Smooth muscle cell of the pulmonary artery (primary cell): ENCODE measurements around the gene NMUR2. TPM values are rescaled to one million over a fixed set of nuclear protein-coding genes. Genes with fewer than 3 reads are reported as not detected.

Experiments used
- total RNA-seq: library from RNA; depleted of rRNA; stranded (reverse); fragments of >200 nt; gene quantifications from 2 replicates; pipeline ENCODE4 v1.2.3, GENCODE V29; 2014

Gene NMUR2, protein sequence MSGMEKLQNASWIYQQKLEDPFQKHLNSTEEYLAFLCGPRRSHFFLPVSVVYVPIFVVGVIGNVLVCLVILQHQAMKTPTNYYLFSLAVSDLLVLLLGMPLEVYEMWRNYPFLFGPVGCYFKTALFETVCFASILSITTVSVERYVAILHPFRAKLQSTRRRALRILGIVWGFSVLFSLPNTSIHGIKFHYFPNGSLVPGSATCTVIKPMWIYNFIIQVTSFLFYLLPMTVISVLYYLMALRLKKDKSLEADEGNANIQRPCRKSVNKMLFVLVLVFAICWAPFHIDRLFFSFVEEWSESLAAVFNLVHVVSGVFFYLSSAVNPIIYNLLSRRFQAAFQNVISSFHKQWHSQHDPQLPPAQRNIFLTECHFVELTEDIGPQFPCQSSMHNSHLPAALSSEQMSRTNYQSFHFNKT
- total RNA-seq, result not detected in 2 replicates

DNA sequence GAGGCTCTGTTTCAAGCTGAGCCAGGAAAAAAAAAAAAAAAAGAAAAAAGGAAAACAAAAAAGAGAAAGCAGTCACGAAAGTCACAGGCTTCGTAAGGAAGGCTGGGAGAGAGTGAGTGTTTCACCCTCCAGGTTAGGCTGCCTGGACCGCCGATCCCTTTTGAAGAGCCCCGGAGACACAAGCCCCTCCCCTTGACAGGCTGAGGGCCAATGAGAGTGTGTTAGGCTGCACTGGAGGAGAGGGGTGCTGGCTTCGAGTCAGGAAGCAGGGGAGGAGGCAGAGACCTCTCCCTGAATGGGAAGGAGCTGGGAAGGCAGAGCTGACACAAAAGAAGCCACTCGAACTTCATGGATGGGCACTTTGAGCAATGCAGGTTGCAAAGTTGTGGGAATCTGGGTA, at the start of gene NMUR2:
Gene NMUR2 (minus strand): TSS at position 135 of the 400 bp plus-strand sequence. CDS start 166 bp downstream, outside the sequence.

